AG09319 (cell line): ENCODE data around the gene TGM5.
A peak's percentile ranks its signal among the peaks of the same experiment; 100 is the strongest.
"Not testable (repeated sequence)": the region's sequence is repeated elsewhere in the genome, so short reads cannot be mapped to it uniquely, and the experiment has no call there.

Experiments used
- DNase-seq: peaks from one replicate; pipeline ENCODE4 v3.0.0-alpha.2; 2010; ENCODE audit warnings: low read depth; ENCODE audit errors: extremely low read depth
- CTCF ChIP-seq: IDR thresholded peaks from 2 replicates; pipeline ENCODE4 v1.5.1; 2011; ENCODE audit warnings: low read depth, mild to moderate bottlenecking, inconsistent platforms, low read length, moderate library complexity

The TGM5 gene

GRCh38 chr15:43275740-43276562 lies 9.2 kb upstream of the TGM5 start:
- no peak for TF ChIP-seq CTCF
- no peak for DNase-seq

- no peak for TF ChIP-seq CTCF
- no peak for DNase-seq
These were observed 7.4 kb upstream of the TGM5 start for GRCh38 chr15:43274136-43274535.

- TF ChIP-seq CTCF, result no peak
- no peak for DNase-seq
These were observed 6.5 kb upstream of the TGM5 start for GRCh38 chr15:43273243-43273642.

- DNase-seq, result not testable (repeated sequence)
These were observed 5.2 kb upstream of the TGM5 start for GRCh38 chr15:43271908-43272307.

GRCh38 chr15:43270676-43271306 lies 4.1 kb upstream of the TGM5 start:
- DNase-seq, result no peak
- TF ChIP-seq CTCF, result no peak

- no peak for TF ChIP-seq CTCF
- DNase-seq, result no peak
These were observed 3.5 kb upstream of the TGM5 start for GRCh38 chr15:43270113-43270665.

- TF ChIP-seq CTCF, result peak; percentile 38
- no peak for DNase-seq
These were observed 1.7 kb upstream of the TGM5 start for GRCh38 chr15:43268111-43269105.
